HL-60 (cell line): ENCODE results near the gene ARL8A.

Experiments
- DNase-seq, 2 experiments: peaks; one replicate each; pipeline ENCODE4 v3.0.0-alpha.2; 2010 to 2020; ENCODE audit warnings: low read depth in 1 of 2, low spot score in 1 of 2
- H3K27ac ChIP-seq: fragments of 250-450 bp; sonication (Bioruptor Pico); replicated peaks from 2 replicates; pipeline ENCODE4 v1.5.1; 2020; ENCODE audit warnings: mild to moderate bottlenecking, moderate library complexity
- H3K27me3 ChIP-seq: fragments of 250-450 bp; sonication (Bioruptor Pico); 2 replicates; pipeline ENCODE4 v1.5.1; 2021; ENCODE audit warnings: mild to moderate bottlenecking, moderate library complexity; ENCODE audit not compliant: insufficient read depth, poor library complexity, severe bottlenecking
- H3K4me3 ChIP-seq: replicated peaks from 2 replicates; pipeline ENCODE4 v1.5.1; 2011; ENCODE audit warnings: mild to moderate bottlenecking, control low read depth, low read length; ENCODE audit not compliant: insufficient read depth
- GABPA ChIP-seq: IDR thresholded peaks from 2 replicates; pipeline ENCODE4 v1.6.1; 2012; ENCODE audit warnings: low read depth
- POLR2AphosphoS5 ChIP-seq: IDR thresholded peaks from 2 replicates; pipeline ENCODE4 v1.6.1; 2012; ENCODE audit warnings: low read depth
- SPI1 ChIP-seq: IDR thresholded peaks from 2 replicates; pipeline ENCODE4 v1.6.1; 2012; ENCODE audit warnings: low read depth, mild to moderate bottlenecking, borderline replicate concordance
- TF ChIP-seq, protein P1 (sequence below): IDR thresholded peaks from one replicate; pipeline ENCODE4 v1.5.1; 2011; ENCODE audit warnings: low read length, control low read depth, inconsistent platforms; ENCODE audit not compliant: insufficient read depth
- TF ChIP-seq, protein P2 (sequence below): IDR thresholded peaks from 2 replicates; pipeline ENCODE4 v1.6.1; 2012; ENCODE audit warnings: low read depth; ENCODE audit not compliant: insufficient replicate concordance

Gene ARL8A

DNA sequence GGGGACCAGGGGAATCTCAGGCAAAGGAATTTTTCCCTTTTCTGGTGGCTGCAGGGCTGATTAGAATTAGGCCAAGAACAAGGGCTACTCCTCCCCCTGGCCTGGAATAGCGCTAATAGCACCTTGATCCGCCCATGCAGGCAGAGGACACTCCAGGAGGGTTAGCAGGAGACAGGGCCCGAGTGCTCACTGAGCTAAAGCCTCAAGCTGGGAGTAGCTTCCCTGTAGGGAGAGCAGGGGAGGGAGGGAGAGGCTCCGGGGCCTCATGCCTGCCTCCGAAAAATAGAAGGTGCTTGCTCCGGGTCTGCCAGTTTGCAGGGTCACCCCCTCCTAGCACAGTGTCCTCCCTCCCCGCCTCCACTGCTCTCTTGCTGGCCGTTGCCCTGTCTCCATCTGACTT, 12.1 kb upstream of the ARL8A start:
- peak overlapping the region; percentile 56 for H3K4me3 ChIP-seq
- H3K27ac ChIP-seq, result no peak overlapping the region; the same call in 1 of the 2 replicates
- no peak; the same call in 1 of the 2 replicates for TF ChIP-seq POLR2AphosphoS5
- TF ChIP-seq, protein P1, sequence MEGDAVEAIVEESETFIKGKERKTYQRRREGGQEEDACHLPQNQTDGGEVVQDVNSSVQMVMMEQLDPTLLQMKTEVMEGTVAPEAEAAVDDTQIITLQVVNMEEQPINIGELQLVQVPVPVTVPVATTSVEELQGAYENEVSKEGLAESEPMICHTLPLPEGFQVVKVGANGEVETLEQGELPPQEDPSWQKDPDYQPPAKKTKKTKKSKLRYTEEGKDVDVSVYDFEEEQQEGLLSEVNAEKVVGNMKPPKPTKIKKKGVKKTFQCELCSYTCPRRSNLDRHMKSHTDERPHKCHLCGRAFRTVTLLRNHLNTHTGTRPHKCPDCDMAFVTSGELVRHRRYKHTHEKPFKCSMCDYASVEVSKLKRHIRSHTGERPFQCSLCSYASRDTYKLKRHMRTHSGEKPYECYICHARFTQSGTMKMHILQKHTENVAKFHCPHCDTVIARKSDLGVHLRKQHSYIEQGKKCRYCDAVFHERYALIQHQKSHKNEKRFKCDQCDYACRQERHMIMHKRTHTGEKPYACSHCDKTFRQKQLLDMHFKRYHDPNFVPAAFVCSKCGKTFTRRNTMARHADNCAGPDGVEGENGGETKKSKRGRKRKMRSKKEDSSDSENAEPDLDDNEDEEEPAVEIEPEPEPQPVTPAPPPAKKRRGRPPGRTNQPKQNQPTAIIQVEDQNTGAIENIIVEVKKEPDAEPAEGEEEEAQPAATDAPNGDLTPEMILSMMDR, result no peak
- TF ChIP-seq GABPA, result no peak
- no peaks in the 10 kb centered on the region for H3K27me3 ChIP-seq
- no peak for DNase-seq

- H3K27ac ChIP-seq, result no peak overlapping the region; the same call in 1 of the 2 replicates
- DNase-seq, result peak in 1 of 2 experiments; percentile 45
- H3K4me3 ChIP-seq, result no peak overlapping the region
- TF ChIP-seq POLR2AphosphoS5, result no peak; the same call in 1 of the 2 replicates
- no peaks in the 10 kb centered on the region for H3K27me3 ChIP-seq
Observed at GRCh38 chr1:202155478-202156021, 11.0 kb upstream of the ARL8A start.

GRCh38 chr1:202154766-202155477, 10.4 kb upstream of the ARL8A start:
- TF ChIP-seq GABPA (no peak), SPI1 (no peak)
- TF ChIP-seq, protein P1, result peak; percentile 31
- DNase-seq, result peak; percentile 54 to 82
- Histone ChIP-seq H3K27ac (no peak overlapping the region), H3K4me3 (no peak overlapping the region), H3K27me3 (no peaks in the 10 kb centered on the region)

DNA sequence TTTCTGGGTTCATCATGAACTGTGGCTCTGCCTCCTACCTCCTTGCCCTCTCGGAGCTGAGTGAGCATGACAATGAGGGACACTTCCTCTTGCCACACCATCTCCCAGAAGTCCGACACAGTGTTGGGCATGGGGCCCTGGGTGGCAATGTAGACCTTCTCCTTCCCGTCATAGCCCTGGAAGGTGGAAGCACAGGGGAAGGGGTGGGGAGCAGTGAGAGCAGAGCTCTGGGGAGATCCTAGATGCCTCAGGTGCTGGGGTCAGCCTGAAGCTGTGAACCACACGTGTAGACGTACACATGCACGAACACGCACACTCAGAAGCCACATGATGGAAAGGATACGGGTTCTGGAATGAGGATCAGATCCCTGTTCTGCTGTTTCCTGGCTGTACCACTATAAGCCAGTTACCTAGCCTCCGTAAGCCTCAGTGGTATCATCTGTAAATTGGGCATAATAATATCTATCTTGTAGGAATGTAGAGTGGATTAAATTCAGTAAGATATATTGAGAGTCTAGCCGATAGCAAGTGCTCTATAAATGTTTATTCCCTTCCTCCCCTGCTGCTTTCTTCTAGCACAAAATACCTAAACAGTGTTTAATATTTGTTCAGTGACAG, 9.7 kb upstream of the ARL8A start:
- peak overlapping the region; percentile 12; the same call in 1 of the 2 replicates for H3K27ac ChIP-seq
- TF ChIP-seq POLR2AphosphoS5, result peak; percentile 30; the same call in 1 of the 2 replicates
- TF ChIP-seq SPI1, result no peak
- no peaks in the 10 kb centered on the region for H3K27me3 ChIP-seq
- no peak overlapping the region for H3K4me3 ChIP-seq
- DNase-seq, result peak in 1 of 2 experiments; percentile 43

GRCh38 chr1:202153284-202153683, 8.7 kb upstream of the ARL8A start:
- Histone ChIP-seq H3K4me3 (no peak overlapping the region), H3K27ac (no peak overlapping the region), H3K27me3 (no peaks in the 10 kb centered on the region)
- TF ChIP-seq, protein P2, sequence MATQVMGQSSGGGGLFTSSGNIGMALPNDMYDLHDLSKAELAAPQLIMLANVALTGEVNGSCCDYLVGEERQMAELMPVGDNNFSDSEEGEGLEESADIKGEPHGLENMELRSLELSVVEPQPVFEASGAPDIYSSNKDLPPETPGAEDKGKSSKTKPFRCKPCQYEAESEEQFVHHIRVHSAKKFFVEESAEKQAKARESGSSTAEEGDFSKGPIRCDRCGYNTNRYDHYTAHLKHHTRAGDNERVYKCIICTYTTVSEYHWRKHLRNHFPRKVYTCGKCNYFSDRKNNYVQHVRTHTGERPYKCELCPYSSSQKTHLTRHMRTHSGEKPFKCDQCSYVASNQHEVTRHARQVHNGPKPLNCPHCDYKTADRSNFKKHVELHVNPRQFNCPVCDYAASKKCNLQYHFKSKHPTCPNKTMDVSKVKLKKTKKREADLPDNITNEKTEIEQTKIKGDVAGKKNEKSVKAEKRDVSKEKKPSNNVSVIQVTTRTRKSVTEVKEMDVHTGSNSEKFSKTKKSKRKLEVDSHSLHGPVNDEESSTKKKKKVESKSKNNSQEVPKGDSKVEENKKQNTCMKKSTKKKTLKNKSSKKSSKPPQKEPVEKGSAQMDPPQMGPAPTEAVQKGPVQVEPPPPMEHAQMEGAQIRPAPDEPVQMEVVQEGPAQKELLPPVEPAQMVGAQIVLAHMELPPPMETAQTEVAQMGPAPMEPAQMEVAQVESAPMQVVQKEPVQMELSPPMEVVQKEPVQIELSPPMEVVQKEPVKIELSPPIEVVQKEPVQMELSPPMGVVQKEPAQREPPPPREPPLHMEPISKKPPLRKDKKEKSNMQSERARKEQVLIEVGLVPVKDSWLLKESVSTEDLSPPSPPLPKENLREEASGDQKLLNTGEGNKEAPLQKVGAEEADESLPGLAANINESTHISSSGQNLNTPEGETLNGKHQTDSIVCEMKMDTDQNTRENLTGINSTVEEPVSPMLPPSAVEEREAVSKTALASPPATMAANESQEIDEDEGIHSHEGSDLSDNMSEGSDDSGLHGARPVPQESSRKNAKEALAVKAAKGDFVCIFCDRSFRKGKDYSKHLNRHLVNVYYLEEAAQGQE, result no peak
- TF ChIP-seq GABPA (no peak), SPI1 (no peak), POLR2AphosphoS5 (peak; percentile 46; the same call in 1 of the 2 replicates)
- TF ChIP-seq, protein P1, result no peak
- DNase-seq, result no peak
